B cell (primary cell): Measurements from ENCODE around the gene EIF4A3. TPM values are rescaled to one million over a fixed set of nuclear protein-coding genes. Genes with fewer than 3 reads are reported as not detected.

ENCODE experiments used
- ATAC-seq: fragments of 200-7000 bp; cut with Tn5 transposase; one replicate; pipeline ENCODE4 v1.10.0; 2021; ENCODE audit warnings: low read depth, mild to moderate bottlenecking, moderate number of reproducible peaks, moderate library complexity
- CTCF ChIA-PET: fragments of 350-600 bp; sonication (Branson Sonifier 250); formaldehyde crosslinking; loops from one replicate; lab custom pipeline; 2021; ENCODE audit warnings: antibody characterized with exemption, inconsistent platforms; lab: Charles Lee
- POLR2A ChIA-PET: fragments of 350-600 bp; sonication (Branson Sonifier 250); formaldehyde crosslinking; loops from one replicate; lab custom pipeline; 2021; ENCODE audit warnings: antibody characterized with exemption; lab: Charles Lee
- DNase-seq: peaks from one replicate; pipeline ENCODE4 v3.0.0; 2013
- H2AFZ ChIP-seq: 2 replicates; pipeline ENCODE4 v1.6.1; 2012; ENCODE audit warnings: mild to moderate bottlenecking, low read depth, low read length; ENCODE audit not compliant: insufficient read depth, poor library complexity, severe bottlenecking
- H3K27ac ChIP-seq, 2 donors: 1 replicate in 1 of 2; 2 replicates in 1 of 2; pipeline ENCODE4 v1.5.1; 2012 to 2013; ENCODE audit warnings: low read length in 2 of 2, mild to moderate bottlenecking in 2 of 2, moderate library complexity in 1 of 2
- H3K27me3 ChIP-seq, 4 experiments: fragments of 200-600 bp in 1 of 4; sonication (generic) in 1 of 4; replicated peaks in 1 of 4; 1 replicate in 2 of 4; 2 replicates in 2 of 4; pipeline versions ENCODE4 v1.6.1 to v1.7.0; 2013 to 2016; ENCODE audit warnings: low read length in 3 of 4, mild to moderate bottlenecking in 2 of 4, mixed read lengths in 1 of 4, moderate library complexity in 1 of 4; ENCODE audit not compliant: insufficient read depth in 4 of 4, control insufficient read depth in 3 of 4; ENCODE audit errors: control extremely low read depth in 1 of 4
- H3K36me3 ChIP-seq, 2 experiments: replicated peaks in 1 of 2; 1 replicate in 1 of 2; 2 replicates in 1 of 2; pipeline versions ENCODE4 v1.6.1 to v1.7.1; 2013; ENCODE audit warnings: low read length in 1 of 2; ENCODE audit not compliant: insufficient read depth in 2 of 2, control insufficient read depth in 1 of 2; ENCODE audit errors: control extremely low read depth in 1 of 2, extremely low read depth in 1 of 2
- H3K4me1 ChIP-seq, 2 donors: fragments of 200-600 bp in 1 of 2; sonication (generic) in 1 of 2; 1 replicate in 1 of 2; 2 replicates in 1 of 2; pipeline versions ENCODE4 v1.5.1 to v1.6.1; 2013 to 2017; ENCODE audit warnings: low read length in 2 of 2; ENCODE audit not compliant: control insufficient read depth in 2 of 2, insufficient read depth in 2 of 2
- H3K4me2 ChIP-seq: replicated peaks from 2 replicates; pipeline ENCODE3; 2012; ENCODE audit warnings: mild to moderate bottlenecking, low read depth, low read length; ENCODE audit not compliant: poor library complexity, severe bottlenecking
- H3K4me3 ChIP-seq, 5 experiments: fragments of 200-600 bp in 1 of 5; sonication (generic) in 1 of 5; 1 replicate in 3 of 5; 2 replicates in 2 of 5; pipeline versions ENCODE4 v1.5.1 to v1.7.0; 2011 to 2016; ENCODE audit warnings: low read length in 4 of 5, mild to moderate bottlenecking in 4 of 5, low read depth in 2 of 5, control low read depth in 1 of 5, moderate library complexity in 1 of 5; ENCODE audit not compliant: insufficient read depth in 1 of 5; ENCODE audit errors: control extremely low read depth in 1 of 5, extremely low read depth in 1 of 5
- H3K79me2 ChIP-seq: fragments of 200-600 bp; sonication (generic); one replicate; pipeline ENCODE4 v1.6.0; 2016; ENCODE audit warnings: low read length; ENCODE audit not compliant: control insufficient read depth, insufficient read depth
- H3K9ac ChIP-seq: fragments of 200-600 bp; sonication (generic); 2 replicates; pipeline ENCODE4 v1.6.1; 2017; ENCODE audit warnings: mild to moderate bottlenecking, low read length, moderate library complexity
- H3K9me3 ChIP-seq, 3 donors: one replicate each; pipeline versions ENCODE4 v1.6.1 to v1.7.1; 2013; ENCODE audit warnings: low read length in 2 of 3; ENCODE audit not compliant: control insufficient read depth in 2 of 3, insufficient read depth in 1 of 3; ENCODE audit errors: control extremely low read depth in 1 of 3
- H4K20me1 ChIP-seq: 2 replicates; pipeline ENCODE4 v1.6.0; 2012; ENCODE audit warnings: mild to moderate bottlenecking, low read length; ENCODE audit not compliant: insufficient read depth, control insufficient read depth, poor library complexity, severe bottlenecking
- H3K27ac Mint-ChIP-seq: one replicate; pipeline ENCODE4 v1.8.0; 2021; ENCODE audit warnings: mixed read lengths
- H3K27me3 Mint-ChIP-seq: one replicate; pipeline ENCODE4 v1.8.0; 2021; ENCODE audit warnings: mixed read lengths
- H3K4me1 Mint-ChIP-seq: one replicate; pipeline ENCODE4 v1.8.0; 2021; ENCODE audit warnings: mixed read lengths
- H3K4me3 Mint-ChIP-seq: one replicate; pipeline ENCODE4 v1.8.0; 2021; ENCODE audit warnings: mixed read lengths
- H3K9me3 Mint-ChIP-seq: one replicate; pipeline ENCODE4 v1.8.0; 2022; ENCODE audit warnings: mixed read lengths; ENCODE audit not compliant: insufficient read depth
- CTCF ChIP-seq: fragments of 200-600 bp; IDR thresholded peaks from one replicate; pipeline ENCODE4 v1.8.0; 2022; ENCODE audit warnings: antibody characterized with exemption, mild to moderate bottlenecking
- EZH2 ChIP-seq: IDR thresholded peaks from 2 replicates; pipeline ENCODE4 v1.6.1; 2012; ENCODE audit warnings: borderline replicate concordance, low read depth, mild to moderate bottlenecking, moderate library complexity, low read length; ENCODE audit not compliant: insufficient read depth, poor library complexity, severe bottlenecking
- WGBS: methylation state at CpG from one replicate; pipeline ENCODE4 v1.1.5; 2013; ENCODE audit warnings: missing lambda C conversion rate; ENCODE audit not compliant: insufficient coverage; 5-methylcytosine and 5-hydroxymethylcytosine counted together
- intact Hi-C: fragments of 100-400 bp; cut with micrococcal nuclease; formaldehyde crosslinking; loops from one replicate; pipeline ENCODE4 v1.10.0; 2022
- polyA plus RNA-seq: library from polyadenylated mRNA; depleted of rRNA; stranded (reverse); fragments of >200 nt; gene quantifications from 2 replicates; pipeline ENCODE4 v1.2.3, GENCODE V29; 2012
- total RNA-seq, 2 donors: library from RNA; stranded (reverse); fragments of 120-200 nt in 1 of 2; gene quantifications; 1 replicate in 1 of 2; 2 replicates in 1 of 2; pipeline versions ENCODE4 v1.2.3 to v1.2.4, GENCODE V29; 2013 to 2022

EIF4A3 gene
- total and polyA plus RNA-seq, 2 donors (not counting 1 experiment from before 2014, with no cell fraction given): 86.0 to 137 TPM

DNA sequence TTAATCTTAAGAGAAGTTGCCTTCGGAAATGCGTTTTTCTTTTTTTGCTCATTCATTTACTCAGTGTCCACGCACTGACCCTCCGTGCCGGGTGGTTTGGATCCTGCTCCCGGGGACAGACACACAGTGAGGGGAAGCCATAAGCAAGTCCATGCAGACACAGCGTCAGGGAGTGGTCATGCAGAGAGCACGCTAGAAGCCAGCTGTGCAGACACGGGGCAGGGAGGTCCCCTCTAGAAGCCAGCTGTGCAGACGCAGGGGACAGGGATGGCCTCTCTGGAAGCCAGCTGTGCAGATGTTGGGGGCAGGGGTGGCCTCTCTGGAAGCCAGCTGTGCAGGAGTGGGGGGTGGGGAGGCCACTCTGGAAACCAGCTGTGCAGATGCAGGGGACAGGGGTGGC is 40.8 kb downstream of the EIF4A3 start:
- intact Hi-C loops: no loop called here
- no peaks in the 10 kb centered on the region for H3K36me3 ChIP-seq
- no peaks in the 10 kb centered on the region for H3K9me3 ChIP-seq
- H3K4me3 Mint-ChIP-seq: no peak overlapping the region
- no peak overlapping the region for H3K4me2 ChIP-seq
- H3K79me2 ChIP-seq: no peaks in the 10 kb centered on the region
- H3K27me3 ChIP-seq: no peaks in the 10 kb centered on the region
- ATAC-seq (no peak), DNase-seq (no peak)
- H4K20me1 ChIP-seq: no peaks in the 10 kb centered on the region
- no peak overlapping the region for H3K9ac ChIP-seq
- POLR2A ChIA-PET: no interaction called here
- no peaks in the 10 kb centered on the region for H3K9me3 Mint-ChIP-seq
- CTCF ChIA-PET: no interaction called here
- no peak overlapping the region for H3K4me3 ChIP-seq
- H3K27ac Mint-ChIP-seq: no peak overlapping the region
- peaks cover 5 to 10% of the 10 kb centered on the region in 2 donors for H3K4me1 ChIP-seq
- WGBS: 92% methylated on average over 10 of the region's 10 CpGs
- H3K27me3 Mint-ChIP-seq: no peaks in the 10 kb centered on the region
- peaks cover 12% of the 10 kb centered on the region for H3K4me1 Mint-ChIP-seq
- H2AFZ ChIP-seq: no peak overlapping the region
- H3K27ac ChIP-seq: no peak overlapping the region
- TF ChIP-seq EZH2 (no peak), CTCF (no peak)

DNA sequence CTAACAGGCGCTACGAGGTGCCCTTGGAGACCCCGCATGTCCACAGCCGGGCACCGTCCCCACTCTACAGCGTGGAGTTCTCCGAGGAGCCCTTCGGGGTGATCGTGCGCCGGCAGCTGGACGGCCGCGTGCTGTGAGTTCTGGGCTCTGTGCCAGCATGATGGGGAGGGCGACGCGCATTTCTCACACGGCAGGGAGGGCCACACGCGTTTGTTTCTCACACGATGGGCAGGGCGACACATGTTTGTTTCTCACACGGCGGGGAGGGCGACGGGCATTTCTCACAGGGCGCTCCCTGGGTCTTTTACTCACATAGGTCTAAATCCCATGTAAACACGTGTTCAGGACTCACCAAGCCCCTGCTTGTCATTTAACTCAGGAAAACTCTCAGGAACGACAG is 41.2 kb downstream of the EIF4A3 start:
- Mint-ChIP-seq H3K4me1 (peaks cover 14% of the 10 kb centered on the region), H3K4me3 (no peak overlapping the region), H3K9me3 (no peaks in the 10 kb centered on the region), H3K27ac (no peak overlapping the region), H3K27me3 (no peaks in the 10 kb centered on the region)
- no peaks in the 10 kb centered on the region for H3K36me3 ChIP-seq
- H3K27me3 ChIP-seq: no peaks in the 10 kb centered on the region
- intact Hi-C loops: no loop called here
- no peak overlapping the region for H3K27ac ChIP-seq
- ATAC-seq: no peak
- H2AFZ ChIP-seq: no peak overlapping the region
- no peaks in the 10 kb centered on the region for H4K20me1 ChIP-seq
- ChIA-PET POLR2A (no interaction called here), CTCF (no interaction called here)
- peaks cover 7 to 13% of the 10 kb centered on the region in 2 donors for H3K4me1 ChIP-seq
- H3K9ac ChIP-seq: no peak overlapping the region
- no peaks in the 10 kb centered on the region for H3K79me2 ChIP-seq
- no peak overlapping the region for H3K4me3 ChIP-seq
- no peak overlapping the region for H3K4me2 ChIP-seq
- DNase-seq: no peak
- no peaks in the 10 kb centered on the region for H3K9me3 ChIP-seq
- 93% methylated on average over 29 of the region's 29 CpGs for WGBS
- TF ChIP-seq EZH2 (no peak), CTCF (no peak)
